HG02642 (cell line): ENCODE data around the gene MGME1.
A peak's percentile ranks its signal among the peaks of the same experiment; 100 is the strongest.
"Not testable (repeated sequence)": the region's sequence is repeated elsewhere in the genome, so short reads cannot be mapped to it uniquely, and the experiment has no call there.

Source experiments
- ATAC-seq: cut with Tn5 transposase; IDR thresholded peaks from one replicate; pipeline ENCODE4 v1.9.1; 2021; ENCODE audit warnings: mild to moderate bottlenecking; ENCODE audit not compliant: unreplicated experiment, poor library complexity

The MGME1 gene

DNA sequence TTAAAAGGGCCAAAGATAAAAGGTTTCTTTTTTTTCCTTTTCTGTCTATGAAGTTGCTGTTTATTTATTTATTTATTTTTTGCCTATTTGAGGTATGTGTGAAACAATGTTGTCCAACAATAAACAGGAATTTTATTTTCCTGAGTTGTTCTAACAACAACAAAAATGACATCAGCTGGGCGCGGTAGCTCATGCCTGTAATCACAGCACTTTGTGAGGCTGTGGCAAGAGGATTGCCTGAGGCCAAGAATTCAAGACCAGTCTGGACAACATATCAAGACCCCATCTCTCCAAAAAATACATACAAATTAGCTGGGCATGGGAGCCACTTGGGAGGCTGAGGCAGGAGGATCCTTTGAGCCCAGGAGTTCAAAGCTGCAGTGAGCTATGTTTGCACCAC is 44.1 kb downstream of the MGME1 start:
- no peak for ATAC-seq

GRCh38 chr20:18014411-18014810 is 45.6 kb downstream of the MGME1 start:
- no peak for ATAC-seq

DNA sequence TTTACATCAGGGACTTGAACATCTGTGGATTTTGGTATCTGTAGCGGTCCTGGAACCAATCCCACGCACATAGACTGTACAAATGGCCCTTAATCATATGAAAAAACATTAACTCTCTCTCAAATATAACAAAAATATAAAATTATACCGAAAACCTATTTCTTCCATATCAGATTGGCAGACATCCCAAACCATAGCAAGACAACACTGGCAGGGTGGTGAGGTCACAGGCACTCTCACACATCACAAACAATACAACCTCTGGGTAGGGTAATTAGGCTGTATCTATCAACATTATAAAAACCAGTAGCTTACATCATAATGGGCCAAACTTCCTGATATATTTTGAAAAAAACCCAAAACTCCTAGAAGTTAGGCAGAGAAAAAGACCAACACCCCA is 48.0 kb downstream of the MGME1 start:
- no peak for ATAC-seq

DNA sequence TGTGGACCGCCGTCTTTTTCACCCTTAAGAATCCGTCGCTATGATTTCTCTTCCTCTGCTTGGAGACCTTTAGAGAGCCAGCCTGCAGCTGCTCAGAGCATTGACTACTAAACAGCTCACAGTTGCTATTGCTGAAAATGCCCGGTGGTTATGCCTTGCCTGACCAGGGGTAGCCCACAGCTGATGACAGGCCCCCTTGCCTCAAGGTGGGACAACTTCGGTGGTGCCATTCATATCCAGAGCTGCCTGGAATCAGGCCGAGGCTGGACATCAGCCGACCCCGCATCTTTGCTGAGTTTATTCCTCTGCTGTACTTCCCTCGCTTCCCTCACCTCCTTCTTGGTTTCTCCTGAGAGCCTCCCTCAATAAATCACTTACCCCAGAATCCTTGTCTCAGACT is 49.3 kb downstream of the MGME1 start:
- ATAC-seq: no peak

DNA sequence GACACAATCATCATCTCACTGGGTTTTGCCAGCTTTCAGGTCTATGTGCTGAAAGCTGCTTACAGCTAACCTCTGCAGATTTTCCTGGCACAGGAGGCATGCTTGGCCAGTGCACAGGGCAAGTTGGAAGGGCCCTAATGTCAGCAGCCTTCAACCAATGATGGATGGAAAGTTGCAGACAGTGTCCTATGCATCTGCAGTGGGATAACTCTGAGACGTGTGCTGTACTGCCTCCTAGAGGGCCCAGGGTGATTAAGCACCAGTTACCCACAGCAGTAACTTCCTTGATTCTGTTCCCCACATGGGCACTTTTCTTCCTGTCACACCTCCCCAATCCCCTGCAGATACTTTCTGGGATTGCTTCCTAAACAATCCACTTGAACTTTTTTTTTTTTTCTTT is 50.2 kb downstream of the MGME1 start:
- peak; percentile 74 for ATAC-seq

GRCh38 chr20:18020931-18021330 is 52.1 kb downstream of the MGME1 start:
- no peak for ATAC-seq

DNA sequence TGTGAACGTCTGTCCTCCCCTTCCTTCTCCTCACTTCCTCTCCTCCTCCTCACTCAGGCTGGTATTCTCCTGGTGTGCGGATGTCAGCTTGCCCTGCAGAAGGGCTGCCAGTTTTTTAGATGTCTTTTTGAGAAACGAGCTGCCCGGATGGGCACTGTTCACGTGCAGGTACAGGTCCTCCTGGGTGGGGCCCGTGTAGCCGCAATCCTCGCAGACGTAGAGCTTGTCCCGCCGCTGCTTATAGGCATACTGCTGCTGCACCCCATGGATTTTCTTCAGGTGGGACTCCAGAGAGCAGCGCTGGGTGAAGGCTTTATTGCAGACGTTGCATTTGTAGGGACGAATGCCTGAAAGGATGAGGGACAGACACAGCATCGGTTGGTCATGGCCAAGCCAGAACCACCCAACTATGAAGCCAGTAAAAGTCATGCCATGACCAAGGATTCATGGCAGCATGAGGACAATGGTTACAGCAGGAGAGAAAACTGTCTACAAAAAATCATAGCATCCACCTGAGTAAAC is 55.8 kb downstream of the MGME1 start:
- no peak for ATAC-seq

GRCh38 chr20:18027011-18027410 is 58.2 kb downstream of the MGME1 start:
- not testable (repeated sequence) for ATAC-seq

GRCh38 chr20:18030020-18030419 is 61.2 kb downstream of the MGME1 start:
- no peak for ATAC-seq

- ATAC-seq: no peak
These were observed 62.2 kb downstream of the MGME1 start for GRCh38 chr20:18031050-18031449.

GRCh38 chr20:18031888-18032509 is 63.2 kb downstream of the MGME1 start:
- ATAC-seq: no peak

GRCh38 chr20:18032977-18033892 is 64.4 kb downstream of the MGME1 start:
- no peak for ATAC-seq

GRCh38 chr20:18034039-18034438 is 65.2 kb downstream of the MGME1 start:
- ATAC-seq: no peak

GRCh38 chr20:18039063-18039462 is 70.2 kb downstream of the MGME1 start:
- no peak for ATAC-seq
